NCI-H146 (cell line): ENCODE results near the gene AUTS2.

Source experiments
- DNase-seq: peaks from one replicate; lab custom pipeline; 2025; lab: John Stamatoyannopoulos, UW

AUTS2 gene

GRCh38 chr7:70068531-70068930 is 470.3 kb downstream of the AUTS2 start:
- DNase-seq: no peak

- DNase-seq: no peak
Observed at GRCh38 chr7:70069977-70070376, 471.7 kb downstream of the AUTS2 start.

GRCh38 chr7:70071766-70072165 is 473.5 kb downstream of the AUTS2 start:
- peak; percentile 79 for DNase-seq

GRCh38 chr7:70072220-70072619 is 473.9 kb downstream of the AUTS2 start:
- peak; percentile 46 for DNase-seq

- no peak for DNase-seq
Observed at GRCh38 chr7:70076325-70076724, 478.1 kb downstream of the AUTS2 start.

GRCh38 chr7:70082099-70082611 is 483.9 kb downstream of the AUTS2 start:
- no peak for DNase-seq

- no peak for DNase-seq
Observed at GRCh38 chr7:70091362-70091761, 493.1 kb downstream of the AUTS2 start.

- DNase-seq: peak; percentile 37
Observed at GRCh38 chr7:70092314-70093204, 494.3 kb downstream of the AUTS2 start.

GRCh38 chr7:70093205-70093904 is 495.1 kb downstream of the AUTS2 start:
- peak; percentile 19 for DNase-seq

GRCh38 chr7:70094831-70095230 is 496.6 kb downstream of the AUTS2 start:
- no peak for DNase-seq

GRCh38 chr7:70097645-70098044 is 499.4 kb downstream of the AUTS2 start:
- no peak for DNase-seq

GRCh38 chr7:70098133-70098561 is 499.9 kb downstream of the AUTS2 start:
- DNase-seq: peak; percentile 22

- DNase-seq: no peak
Observed at GRCh38 chr7:70098905-70099672, 500.8 kb downstream of the AUTS2 start.

- DNase-seq: no peak
Observed at GRCh38 chr7:70104243-70104642, 506.0 kb downstream of the AUTS2 start.

GRCh38 chr7:70113078-70113477 is 514.8 kb downstream of the AUTS2 start:
- DNase-seq: no peak

GRCh38 chr7:70113536-70113935 is 515.3 kb downstream of the AUTS2 start:
- no peak for DNase-seq

GRCh38 chr7:70114806-70115205 is 516.5 kb downstream of the AUTS2 start:
- DNase-seq: no peak

GRCh38 chr7:70116244-70116643 is 518.0 kb downstream of the AUTS2 start:
- DNase-seq: no peak

- no peak for DNase-seq
Observed at GRCh38 chr7:70116867-70117266, 518.6 kb downstream of the AUTS2 start.

- DNase-seq: no peak
Observed at GRCh38 chr7:70120851-70121250, 522.6 kb downstream of the AUTS2 start.

- peak; percentile 14 for DNase-seq
Observed at GRCh38 chr7:70131817-70132216, 533.5 kb downstream of the AUTS2 start.

GRCh38 chr7:70132226-70132851 is 534.1 kb downstream of the AUTS2 start:
- DNase-seq: peak; percentile 31
